HL-60 (cell line): ENCODE measurements around the gene RGP1.

Experiments
- GABPA ChIP-seq: IDR thresholded peaks from 2 replicates; pipeline ENCODE4 v1.6.1; 2012; ENCODE audit warnings: low read depth
- POLR2AphosphoS5 ChIP-seq: IDR thresholded peaks from 2 replicates; pipeline ENCODE4 v1.6.1; 2012; ENCODE audit warnings: low read depth
- SPI1 ChIP-seq: IDR thresholded peaks from 2 replicates; pipeline ENCODE4 v1.6.1; 2012; ENCODE audit warnings: low read depth, mild to moderate bottlenecking, borderline replicate concordance
- TF ChIP-seq, protein P1 (sequence below): IDR thresholded peaks from one replicate; pipeline ENCODE4 v1.5.1; 2011; ENCODE audit warnings: low read length, control low read depth, inconsistent platforms; ENCODE audit not compliant: insufficient read depth
- TF ChIP-seq, protein P2 (sequence below): IDR thresholded peaks from 2 replicates; pipeline ENCODE4 v1.6.1; 2012; ENCODE audit warnings: low read depth; ENCODE audit not compliant: insufficient replicate concordance

DNA sequence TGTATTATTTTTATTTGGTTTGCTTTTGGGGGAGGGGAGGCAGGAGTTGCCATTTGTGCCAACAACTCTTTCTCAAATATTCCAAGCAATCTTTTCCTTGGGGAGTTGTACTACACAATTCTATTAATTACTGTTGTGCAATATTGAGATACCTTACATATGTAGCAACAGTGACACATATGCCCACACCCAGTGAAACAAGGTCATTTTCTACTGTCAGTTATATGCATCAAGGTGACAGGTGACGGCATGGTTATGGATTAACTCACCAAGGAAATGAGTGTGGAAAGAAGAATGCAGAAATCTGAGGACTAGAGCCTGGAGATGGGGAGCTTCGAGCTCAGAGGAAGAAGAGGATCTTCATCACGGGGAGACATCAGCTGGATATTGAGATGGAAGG, 22.9 kb downstream of the RGP1 start:
- TF ChIP-seq, protein P1, sequence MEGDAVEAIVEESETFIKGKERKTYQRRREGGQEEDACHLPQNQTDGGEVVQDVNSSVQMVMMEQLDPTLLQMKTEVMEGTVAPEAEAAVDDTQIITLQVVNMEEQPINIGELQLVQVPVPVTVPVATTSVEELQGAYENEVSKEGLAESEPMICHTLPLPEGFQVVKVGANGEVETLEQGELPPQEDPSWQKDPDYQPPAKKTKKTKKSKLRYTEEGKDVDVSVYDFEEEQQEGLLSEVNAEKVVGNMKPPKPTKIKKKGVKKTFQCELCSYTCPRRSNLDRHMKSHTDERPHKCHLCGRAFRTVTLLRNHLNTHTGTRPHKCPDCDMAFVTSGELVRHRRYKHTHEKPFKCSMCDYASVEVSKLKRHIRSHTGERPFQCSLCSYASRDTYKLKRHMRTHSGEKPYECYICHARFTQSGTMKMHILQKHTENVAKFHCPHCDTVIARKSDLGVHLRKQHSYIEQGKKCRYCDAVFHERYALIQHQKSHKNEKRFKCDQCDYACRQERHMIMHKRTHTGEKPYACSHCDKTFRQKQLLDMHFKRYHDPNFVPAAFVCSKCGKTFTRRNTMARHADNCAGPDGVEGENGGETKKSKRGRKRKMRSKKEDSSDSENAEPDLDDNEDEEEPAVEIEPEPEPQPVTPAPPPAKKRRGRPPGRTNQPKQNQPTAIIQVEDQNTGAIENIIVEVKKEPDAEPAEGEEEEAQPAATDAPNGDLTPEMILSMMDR: no peak
- TF ChIP-seq POLR2AphosphoS5 (no peak), SPI1 (no peak), GABPA (no peak)
- TF ChIP-seq, protein P2, sequence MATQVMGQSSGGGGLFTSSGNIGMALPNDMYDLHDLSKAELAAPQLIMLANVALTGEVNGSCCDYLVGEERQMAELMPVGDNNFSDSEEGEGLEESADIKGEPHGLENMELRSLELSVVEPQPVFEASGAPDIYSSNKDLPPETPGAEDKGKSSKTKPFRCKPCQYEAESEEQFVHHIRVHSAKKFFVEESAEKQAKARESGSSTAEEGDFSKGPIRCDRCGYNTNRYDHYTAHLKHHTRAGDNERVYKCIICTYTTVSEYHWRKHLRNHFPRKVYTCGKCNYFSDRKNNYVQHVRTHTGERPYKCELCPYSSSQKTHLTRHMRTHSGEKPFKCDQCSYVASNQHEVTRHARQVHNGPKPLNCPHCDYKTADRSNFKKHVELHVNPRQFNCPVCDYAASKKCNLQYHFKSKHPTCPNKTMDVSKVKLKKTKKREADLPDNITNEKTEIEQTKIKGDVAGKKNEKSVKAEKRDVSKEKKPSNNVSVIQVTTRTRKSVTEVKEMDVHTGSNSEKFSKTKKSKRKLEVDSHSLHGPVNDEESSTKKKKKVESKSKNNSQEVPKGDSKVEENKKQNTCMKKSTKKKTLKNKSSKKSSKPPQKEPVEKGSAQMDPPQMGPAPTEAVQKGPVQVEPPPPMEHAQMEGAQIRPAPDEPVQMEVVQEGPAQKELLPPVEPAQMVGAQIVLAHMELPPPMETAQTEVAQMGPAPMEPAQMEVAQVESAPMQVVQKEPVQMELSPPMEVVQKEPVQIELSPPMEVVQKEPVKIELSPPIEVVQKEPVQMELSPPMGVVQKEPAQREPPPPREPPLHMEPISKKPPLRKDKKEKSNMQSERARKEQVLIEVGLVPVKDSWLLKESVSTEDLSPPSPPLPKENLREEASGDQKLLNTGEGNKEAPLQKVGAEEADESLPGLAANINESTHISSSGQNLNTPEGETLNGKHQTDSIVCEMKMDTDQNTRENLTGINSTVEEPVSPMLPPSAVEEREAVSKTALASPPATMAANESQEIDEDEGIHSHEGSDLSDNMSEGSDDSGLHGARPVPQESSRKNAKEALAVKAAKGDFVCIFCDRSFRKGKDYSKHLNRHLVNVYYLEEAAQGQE: no peak
